ENCODE measurements around the gene DNAJB11. TPM values are rescaled to one million over a fixed set of nuclear protein-coding genes. Genes with fewer than 3 reads are reported as not detected.
"Not testable (repeated sequence)": the region's sequence is repeated elsewhere in the genome, so short reads cannot be mapped to it uniquely, and the experiment has no call there.

DNAJB11 gene
- total RNA-seq, 1 experiment from 2014 or later, result 87.9 TPM

DNA sequence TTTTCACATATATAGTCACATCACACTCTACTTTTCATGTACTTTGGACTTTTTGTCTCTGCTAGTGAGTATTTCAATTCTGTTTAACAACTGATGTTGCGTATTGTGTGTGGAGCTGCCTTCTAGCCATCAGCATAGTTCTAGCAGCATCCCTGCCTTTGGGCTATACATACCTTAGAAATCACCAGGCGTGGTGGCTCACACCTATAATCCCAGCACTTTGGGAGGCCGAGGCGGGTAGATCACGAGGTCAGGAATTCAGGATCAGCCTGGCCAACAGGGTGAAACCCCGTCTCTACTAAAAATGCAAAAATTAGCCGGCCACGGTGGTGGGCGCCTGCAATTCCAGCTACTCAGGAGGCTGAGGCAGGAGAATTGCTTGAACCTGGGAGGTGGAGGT lies 15.7 kb downstream of the DNAJB11 start:
- BruUV-seq (replicated peaks), result not testable (repeated sequence)

GRCh38 chr3:186587183-186587582 lies 16.7 kb downstream of the DNAJB11 start:
- no peak for ATAC-seq
- CTCF ChIA-PET, result interaction anchor here (0.8 kb wide), 1 partner anchor 27 kb away, joined by 3 read pairs; no protein-coding TSS in a partner anchor

More for the DNA sequence above, 15.7 kb downstream of the DNAJB11 start:
- H3K27me3 ChIP-seq (ENCODE audit: control insufficient read depth, insufficient read depth, low read length); in situ Hi-C loops (cut with HindIII; ENCODE audit: low pct_unique_long_range_greater_than_20kb, low sequenced_read_pairs); H3K9me3 ChIP-seq (ENCODE audit: control insufficient read depth, insufficient read depth, low read depth, low read length); H3K4me3 ChIP-seq (ENCODE audit: low read depth in 2 of 2, low read length in 2 of 2); CTCF ChIA-PET; H3K27ac ChIP-seq (ENCODE audit: low read length); intact Hi-C loops (cut with micrococcal nuclease; ENCODE audit: unreplicated experiment); DNase-seq (ENCODE audit: low read depth, low spot score); ATAC-seq; H3K4me1 ChIP-seq (ENCODE audit: control insufficient read depth, insufficient read depth, low read length): not testable (repeated sequence)
- peaks cover 34% of the 10 kb centered on the region for H3K36me3 ChIP-seq (ENCODE audit: control insufficient read depth, insufficient read depth, low read length)
- POLR2A ChIA-PET, result interaction anchor here (0.6 kb wide), 1 partner anchor 18 kb away, joined by 3 read pairs; no protein-coding TSS in a partner anchor

More at GRCh38 chr3:186587183-186587582, 16.7 kb downstream of the DNAJB11 start:
- Histone ChIP-seq H3K36me3 (ENCODE audit: control insufficient read depth, insufficient read depth, low read length) (peaks cover 25% of the 10 kb centered on the region), H3K4me1 (ENCODE audit: control insufficient read depth, insufficient read depth, low read length) (no peaks in the 10 kb centered on the region), H3K4me3 (ENCODE audit: low read depth in 2 of 2, low read length in 2 of 2) (no peak overlapping the region), H3K27ac (ENCODE audit: low read length) (no peak overlapping the region), H3K27me3 (ENCODE audit: control insufficient read depth, insufficient read depth, low read length) (no peaks in the 10 kb centered on the region), H3K9me3 (ENCODE audit: control insufficient read depth, insufficient read depth, low read depth, low read length) (no peaks in the 10 kb centered on the region)
- no peak for DNase-seq (ENCODE audit: low read depth, low spot score)
- in situ Hi-C loops (cut with HindIII; ENCODE audit: low pct_unique_long_range_greater_than_20kb, low sequenced_read_pairs) (no loop called here), intact Hi-C loops (cut with micrococcal nuclease; ENCODE audit: unreplicated experiment) (no loop called here)
- POLR2A ChIA-PET, result no interaction called here
- no TSS peak for BruUV-seq (replicated peaks)
- TF ChIP-seq, protein P1, sequence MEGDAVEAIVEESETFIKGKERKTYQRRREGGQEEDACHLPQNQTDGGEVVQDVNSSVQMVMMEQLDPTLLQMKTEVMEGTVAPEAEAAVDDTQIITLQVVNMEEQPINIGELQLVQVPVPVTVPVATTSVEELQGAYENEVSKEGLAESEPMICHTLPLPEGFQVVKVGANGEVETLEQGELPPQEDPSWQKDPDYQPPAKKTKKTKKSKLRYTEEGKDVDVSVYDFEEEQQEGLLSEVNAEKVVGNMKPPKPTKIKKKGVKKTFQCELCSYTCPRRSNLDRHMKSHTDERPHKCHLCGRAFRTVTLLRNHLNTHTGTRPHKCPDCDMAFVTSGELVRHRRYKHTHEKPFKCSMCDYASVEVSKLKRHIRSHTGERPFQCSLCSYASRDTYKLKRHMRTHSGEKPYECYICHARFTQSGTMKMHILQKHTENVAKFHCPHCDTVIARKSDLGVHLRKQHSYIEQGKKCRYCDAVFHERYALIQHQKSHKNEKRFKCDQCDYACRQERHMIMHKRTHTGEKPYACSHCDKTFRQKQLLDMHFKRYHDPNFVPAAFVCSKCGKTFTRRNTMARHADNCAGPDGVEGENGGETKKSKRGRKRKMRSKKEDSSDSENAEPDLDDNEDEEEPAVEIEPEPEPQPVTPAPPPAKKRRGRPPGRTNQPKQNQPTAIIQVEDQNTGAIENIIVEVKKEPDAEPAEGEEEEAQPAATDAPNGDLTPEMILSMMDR (IDR thresholded peaks at IDR 0.05), result no peak
- TF ChIP-seq REST (IDR thresholded peaks at IDR 0.05; ENCODE audit: insufficient read depth in 1 of 2, low read depth in 2 of 2, low read length in 1 of 2) (no peak), POLR2AphosphoS5 (IDR thresholded peaks at IDR 0.05; ENCODE audit: low read depth, low read length) (no peak)
